Naive thymus-derived CD4-positive, alpha-beta T cell (primary cell): ENCODE results near the gene LRIG3. TPM values are rescaled to one million over a fixed set of nuclear protein-coding genes. Genes with fewer than 3 reads are reported as not detected.

ENCODE experiments used
- ATAC-seq: fragments of 150-1000 bp; cut with Tn5 transposase; 2 replicates; pipeline ENCODE4 v1.10.0; 2021; ENCODE audit warnings: mild to moderate bottlenecking, moderate library complexity
- CTCF ChIA-PET: fragments of 350-600 bp; sonication (Branson Sonifier 250); formaldehyde crosslinking; loops from one replicate; lab custom pipeline; 2021; ENCODE audit warnings: antibody characterized with exemption; lab: Charles Lee
- POLR2A ChIA-PET: fragments of 350-600 bp; sonication (Branson Sonifier 250); formaldehyde crosslinking; loops from one replicate; lab custom pipeline; 2021; ENCODE audit warnings: antibody characterized with exemption, inconsistent platforms; lab: Charles Lee
- DNase-seq, 9 donors: peaks; one replicate each; pipeline versions ENCODE4 v3.0.0 to v3.0.0-alpha.2; 2020 to 2022; ENCODE audit warnings: mixed read lengths in 1 of 9
- H3K27ac ChIP-seq: one replicate; pipeline ENCODE4 v1.7.0; 2013; ENCODE audit warnings: mild to moderate bottlenecking, low read depth, low read length, moderate library complexity
- H3K27me3 ChIP-seq, 2 donors: one replicate each; pipeline ENCODE4 v1.7.0; 2013; ENCODE audit warnings: low read length in 2 of 2, mild to moderate bottlenecking in 2 of 2, moderate library complexity in 2 of 2; ENCODE audit not compliant: control insufficient read depth in 2 of 2, insufficient read depth in 2 of 2
- H3K36me3 ChIP-seq, 3 experiments: 1 replicate in 2 of 3; 2 replicates in 1 of 3; pipeline ENCODE4 v1.7.0; 2013; ENCODE audit warnings: low read length in 3 of 3, mild to moderate bottlenecking in 3 of 3, moderate library complexity in 1 of 3; ENCODE audit not compliant: insufficient read depth in 3 of 3, control insufficient read depth in 2 of 3
- H3K4me1 ChIP-seq, 2 donors: one replicate each; pipeline ENCODE4 v1.7.0; 2013; ENCODE audit warnings: low read length in 2 of 2, mild to moderate bottlenecking in 2 of 2, moderate library complexity in 1 of 2; ENCODE audit not compliant: control insufficient read depth in 2 of 2, insufficient read depth in 2 of 2
- H3K4me3 ChIP-seq: 2 replicates; pipeline ENCODE4 v1.7.0; 2013; ENCODE audit warnings: mild to moderate bottlenecking, low read length
- H3K9me3 ChIP-seq, 3 experiments: 1 replicate in 2 of 3; 2 replicates in 1 of 3; pipeline ENCODE4 v1.7.0; 2013; ENCODE audit warnings: low read length in 3 of 3; ENCODE audit not compliant: control insufficient read depth in 2 of 3
- H3K27ac Mint-ChIP-seq, 9 donors: one replicate each; pipeline ENCODE4 v1.8.0; 2020 to 2022; ENCODE audit warnings: mixed read lengths in 9 of 9, mild to moderate bottlenecking in 8 of 9, moderate library complexity in 5 of 9, inconsistent platforms in 2 of 9
- H3K27me3 Mint-ChIP-seq, 5 donors: one replicate each; pipeline ENCODE4 v1.8.0; 2021 to 2022; ENCODE audit warnings: mixed read lengths in 5 of 5, mild to moderate bottlenecking in 1 of 5
- H3K36me3 Mint-ChIP-seq, 5 donors: one replicate each; pipeline ENCODE4 v1.8.0; 2020 to 2022; ENCODE audit warnings: mixed read lengths in 5 of 5, mild to moderate bottlenecking in 3 of 5, inconsistent platforms in 1 of 5
- H3K4me1 Mint-ChIP-seq, 7 donors: one replicate each; pipeline ENCODE4 v1.8.0; 2020 to 2022; ENCODE audit warnings: mixed read lengths in 7 of 7, mild to moderate bottlenecking in 3 of 7, inconsistent platforms in 1 of 7
- H3K4me3 Mint-ChIP-seq, 10 donors: one replicate each; pipeline ENCODE4 v1.8.0; 2020 to 2022; ENCODE audit warnings: mild to moderate bottlenecking in 10 of 10, mixed read lengths in 10 of 10, moderate library complexity in 6 of 10, inconsistent platforms in 2 of 10
- H3K9me3 Mint-ChIP-seq, 11 donors: one replicate each; pipeline ENCODE4 v1.8.0; 2020 to 2022; ENCODE audit warnings: mixed read lengths in 11 of 11, mild to moderate bottlenecking in 4 of 11, inconsistent platforms in 1 of 11, moderate library complexity in 1 of 11
- intact Hi-C, 2 donors: fragments of 100-400 bp; cut with micrococcal nuclease; formaldehyde crosslinking; loops; one replicate each; pipeline ENCODE4 v1.15.1; 2023
- polyA plus RNA-seq, 2 donors: library from polyadenylated mRNA; unstranded; fragments of 300-500 nt; fragmentation: Illumina TruSeq; gene quantifications; one replicate each; pipeline ENCODE4 v1.2.3, GENCODE V29; 2021
- total RNA-seq, 6 experiments: library from RNA in 5 of 6; stranded (reverse) in 5 of 6; gene quantifications; 1 replicate in 5 of 6; 2 replicates in 1 of 6; pipeline ENCODE4 v1.2.3 and lab custom pipeline; 2021 to 2026

LRIG3 gene
- total and polyA plus RNA-seq, 7 experiments from 2014 or later: 0.24 TPM; not detected in 6

DNA sequence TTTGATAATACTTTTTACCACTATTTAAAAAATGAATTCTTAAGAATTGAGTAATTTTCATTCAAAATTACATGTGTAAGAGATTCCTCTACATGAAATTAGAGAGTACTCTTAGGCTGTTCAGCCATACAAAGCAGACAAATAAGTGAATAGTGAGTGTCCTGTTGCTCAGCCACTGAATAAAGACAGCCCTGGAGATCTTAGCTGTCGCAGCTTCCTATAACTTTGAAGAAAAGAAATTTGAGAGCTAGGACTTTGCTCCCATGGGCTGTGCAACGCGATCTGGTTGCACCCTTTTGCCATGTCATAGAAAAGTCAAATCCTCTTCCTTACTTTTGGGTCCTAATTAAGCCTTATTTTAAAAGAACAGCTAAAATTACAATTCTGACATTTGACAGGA, 40.9 kb upstream of the LRIG3 start:
- no peaks in the 10 kb centered on the region for H3K9me3 ChIP-seq
- H3K27ac Mint-ChIP-seq: no peak overlapping the region
- H3K27me3 Mint-ChIP-seq: no peaks in the 10 kb centered on the region
- H3K36me3 Mint-ChIP-seq: no peaks in the 10 kb centered on the region
- H3K4me1 ChIP-seq: no peaks in the 10 kb centered on the region
- H3K4me3 ChIP-seq: no peak overlapping the region
- H3K36me3 ChIP-seq: no peaks in the 10 kb centered on the region
- ATAC-seq (no peak), DNase-seq (no peak)
- H3K4me1 Mint-ChIP-seq: no peaks in the 10 kb centered on the region
- no peaks in the 10 kb centered on the region for H3K27me3 ChIP-seq
- peaks cover 0 to 5% (median 0%) of the 10 kb centered on the region in 11 donors for H3K9me3 Mint-ChIP-seq
- intact Hi-C loops: no loop called here
- H3K4me3 Mint-ChIP-seq: no peak overlapping the region
- ChIA-PET CTCF (no interaction called here), POLR2A (no interaction called here)
- no peak overlapping the region for H3K27ac ChIP-seq

GRCh38 chr12:58959639-58960300, 39.5 kb upstream of the LRIG3 start:
- Histone ChIP-seq H3K9me3 (no peaks in the 10 kb centered on the region), H3K4me1 (no peaks in the 10 kb centered on the region), H3K4me3 (no peak overlapping the region), H3K36me3 (no peaks in the 10 kb centered on the region), H3K27me3 (no peaks in the 10 kb centered on the region), H3K27ac (no peak overlapping the region)
- intact Hi-C loops: no loop called here
- POLR2A ChIA-PET: no interaction called here
- Mint-ChIP-seq H3K36me3 (no peaks in the 10 kb centered on the region), H3K4me1 (no peaks in the 10 kb centered on the region), H3K27me3 (no peaks in the 10 kb centered on the region), H3K9me3 (peaks cover 0 to 4% (median 0%) of the 10 kb centered on the region in 11 donors), H3K4me3 (no peak overlapping the region), H3K27ac (no peak overlapping the region)
- CTCF ChIA-PET: no interaction called here
- ATAC-seq (no peak), DNase-seq (no peak)

GRCh38 chr12:58957298-58957697, 37.0 kb upstream of the LRIG3 start:
- no peaks in the 10 kb centered on the region for H3K27me3 ChIP-seq
- H3K36me3 Mint-ChIP-seq: no peaks in the 10 kb centered on the region

GRCh38 chr12:58955849-58956248, 35.5 kb upstream of the LRIG3 start:
- H3K27me3 Mint-ChIP-seq: no peaks in the 10 kb centered on the region
- no peak overlapping the region for H3K4me3 ChIP-seq
- intact Hi-C loops: no loop called here

More at GRCh38 chr12:58957298-58957697, 37.0 kb upstream of the LRIG3 start:
- no peaks in the 10 kb centered on the region for H3K27me3 Mint-ChIP-seq
- peaks cover 0 to 3% (median 0%) of the 10 kb centered on the region in 11 donors for H3K9me3 Mint-ChIP-seq
- DNase-seq (no peak), ATAC-seq (no peak)
- Histone ChIP-seq H3K9me3 (no peaks in the 10 kb centered on the region), H3K4me3 (no peak overlapping the region), H3K4me1 (no peaks in the 10 kb centered on the region), H3K36me3 (no peaks in the 10 kb centered on the region), H3K27ac (no peak overlapping the region)
- no peak overlapping the region for H3K27ac Mint-ChIP-seq
- POLR2A ChIA-PET: no interaction called here
- no peaks in the 10 kb centered on the region for H3K4me1 Mint-ChIP-seq
- intact Hi-C loops: no loop called here
- CTCF ChIA-PET: no interaction called here
- H3K4me3 Mint-ChIP-seq: no peak overlapping the region

DNA sequence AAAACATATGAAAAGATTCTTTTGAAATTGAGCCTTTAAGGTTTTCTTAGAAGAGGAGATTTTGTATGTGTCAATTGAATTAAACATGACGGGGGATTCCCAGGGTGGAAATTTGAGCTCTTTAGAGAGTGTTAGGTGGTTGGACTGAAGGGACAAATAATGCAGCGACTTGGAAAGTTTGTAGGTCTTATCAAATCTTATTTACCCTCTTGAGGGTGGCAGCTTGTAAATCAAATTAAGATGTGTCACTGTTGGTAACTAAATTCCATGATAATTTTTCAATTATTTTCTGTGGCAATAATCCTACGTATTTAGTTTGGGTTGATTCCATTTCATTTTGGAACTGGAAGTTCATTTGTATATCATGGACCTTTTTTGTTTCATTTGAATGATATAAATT, 33.7 kb upstream of the LRIG3 start:
- no peaks in the 10 kb centered on the region for H3K36me3 ChIP-seq
- CTCF ChIA-PET: no interaction called here
- H3K27ac Mint-ChIP-seq: no peak overlapping the region
- no peaks in the 10 kb centered on the region for H3K27me3 Mint-ChIP-seq
- POLR2A ChIA-PET: interaction anchor here (0.9 kb wide), 1 partner anchor 15 kb away, joined by 3 read pairs; no protein-coding TSS in a partner anchor
- DNase-seq (no peak), ATAC-seq (no peak)
- no peak overlapping the region for H3K4me3 ChIP-seq
- no peaks in the 10 kb centered on the region for H3K4me1 Mint-ChIP-seq
- H3K27me3 ChIP-seq: no peaks in the 10 kb centered on the region
- no peaks in the 10 kb centered on the region for H3K4me1 ChIP-seq
- H3K36me3 Mint-ChIP-seq: no peaks in the 10 kb centered on the region
- intact Hi-C loops: no loop called here
- H3K9me3 ChIP-seq: no peaks in the 10 kb centered on the region
- H3K4me3 Mint-ChIP-seq: no peak overlapping the region
- no peak overlapping the region for H3K27ac ChIP-seq
- peaks cover 0 to 10% (median 6%) of the 10 kb centered on the region in 11 donors for H3K9me3 Mint-ChIP-seq

More at GRCh38 chr12:58955849-58956248, 35.5 kb upstream of the LRIG3 start:
- Mint-ChIP-seq H3K36me3 (no peaks in the 10 kb centered on the region), H3K4me3 (no peak overlapping the region), H3K4me1 (no peaks in the 10 kb centered on the region), H3K27ac (no peak overlapping the region), H3K9me3 (peaks cover 0 to 5% (median 0%) of the 10 kb centered on the region in 11 donors)
- Histone ChIP-seq H3K27me3 (no peaks in the 10 kb centered on the region), H3K27ac (no peak overlapping the region), H3K4me1 (no peaks in the 10 kb centered on the region), H3K36me3 (no peaks in the 10 kb centered on the region), H3K9me3 (no peaks in the 10 kb centered on the region)
- ATAC-seq (no peak), DNase-seq (no peak)
- POLR2A ChIA-PET: no interaction called here
- CTCF ChIA-PET: interaction anchor here (0.6 kb wide), 1 partner anchor 31 kb away, joined by 3 read pairs; no protein-coding TSS in a partner anchor

- H3K4me3 ChIP-seq: no peak overlapping the region
- H3K36me3 ChIP-seq: no peaks in the 10 kb centered on the region
- no peaks in the 10 kb centered on the region for H3K9me3 ChIP-seq
- H3K27ac Mint-ChIP-seq: no peak overlapping the region
- ATAC-seq (no peak), DNase-seq (no peak)
- no peak overlapping the region for H3K27ac ChIP-seq
- H3K27me3 ChIP-seq: no peaks in the 10 kb centered on the region
- no peaks in the 10 kb centered on the region for H3K36me3 Mint-ChIP-seq
- intact Hi-C loops: no loop called here
- H3K4me3 Mint-ChIP-seq: no peak overlapping the region
- peaks cover 2 to 22% (median 10%) of the 10 kb centered on the region in 11 donors for H3K9me3 Mint-ChIP-seq
- H3K4me1 ChIP-seq: no peaks in the 10 kb centered on the region
- H3K27me3 Mint-ChIP-seq: no peaks in the 10 kb centered on the region
- ChIA-PET CTCF (no interaction called here), POLR2A (no interaction called here)
- H3K4me1 Mint-ChIP-seq: no peaks in the 10 kb centered on the region
Measured at GRCh38 chr12:58950739-58951100, 30.4 kb upstream of the LRIG3 start.
